K562 (cell line): Measurements from ENCODE around the gene SLC13A3. TPM values are rescaled to one million over a fixed set of nuclear protein-coding genes. Genes with fewer than 3 reads are reported as not detected.

Source experiments
- FOXA1 ChIP-seq: fragments of 450-650 bp; IDR thresholded peaks from 2 replicates; pipeline ENCODE4 v1.6.1; 2016; ENCODE audit warnings: mild to moderate bottlenecking, borderline replicate concordance
- NELFE ChIP-seq: IDR thresholded peaks from 2 replicates; pipeline ENCODE4 v1.6.1; 2011; ENCODE audit warnings: mild to moderate bottlenecking; ENCODE audit not compliant: insufficient read depth, insufficient read length
- SREBF2 ChIP-seq: sonication (generic); formaldehyde crosslinking; IDR thresholded peaks from 2 replicates; pipeline ENCODE4 v1.4.0; 2020; ENCODE audit warnings: mild to moderate bottlenecking, missing genetic modification reagents
- polyA plus RNA-seq, 8 experiments: library from polyadenylated mRNA; depleted of rRNA in 4 of 8; stranded (reverse) in 5 of 8; unstranded in 3 of 8; fragments of >200 nt; fragmentation: Nextera tagmentation in 2 of 8; fragmentation: Illumina TruSeq in 1 of 8; extraction: Ambion mirVana in 2 of 8; extraction: Trizol in 1 of 8; gene quantifications; 2 replicates each; pipeline versions ENCODE4 v1.2.1 to v1.2.3, GENCODE V29; 2011 to 2014; ENCODE audit warnings: inconsistent platforms in 1 of 8, missing spikeins in 1 of 8
- total RNA-seq, 7 experiments: library from RNA; depleted of rRNA in 6 of 7; stranded (reverse); fragments of >200 nt in 6 of 7; fragmentation: Illumina TruSeq in 2 of 7; extraction: Trizol in 2 of 7; gene quantifications; 2 replicates each; pipeline versions ENCODE4 v1.2.1 to v1.2.3, GENCODE V29; 2011 to 2021; ENCODE audit warnings: low replicate concordance in 1 of 7
- TF ChIP-seq, protein P1 (sequence below), 2 experiments: IDR thresholded peaks in 1 of 2; conservative IDR thresholded peaks in 1 of 2; 2 replicates each; pipeline ENCODE4 v1.6.1; 2016; ENCODE audit warnings: low read depth in 2 of 2, mild to moderate bottlenecking in 1 of 2, missing compliant biosample characterization in 1 of 2, missing genetic modification characterization in 1 of 2, moderate library complexity in 1 of 2
- TF ChIP-seq, protein P2 (sequence below): fragments of 250-450 bp; sonication (Bioruptor Pico); IDR thresholded peaks from 2 replicates; pipeline ENCODE4 v1.8.0; 2021; ENCODE audit warnings: mild to moderate bottlenecking, moderate library complexity
- TF ChIP-seq, protein P3 (sequence below): fragments of 450-650 bp; formaldehyde crosslinking; IDR thresholded peaks from 2 replicates; pipeline ENCODE4 v1.4.0; 2020; ENCODE audit warnings: mild to moderate bottlenecking, moderate library complexity

Gene SLC13A3
- total and polyA plus RNA-seq, 9 of the 15 experiments (the other 6 are each of a cell fraction or from before 2014, with no cell fraction given), result 5.5 to 16.4 (median 8.5) TPM

DNA sequence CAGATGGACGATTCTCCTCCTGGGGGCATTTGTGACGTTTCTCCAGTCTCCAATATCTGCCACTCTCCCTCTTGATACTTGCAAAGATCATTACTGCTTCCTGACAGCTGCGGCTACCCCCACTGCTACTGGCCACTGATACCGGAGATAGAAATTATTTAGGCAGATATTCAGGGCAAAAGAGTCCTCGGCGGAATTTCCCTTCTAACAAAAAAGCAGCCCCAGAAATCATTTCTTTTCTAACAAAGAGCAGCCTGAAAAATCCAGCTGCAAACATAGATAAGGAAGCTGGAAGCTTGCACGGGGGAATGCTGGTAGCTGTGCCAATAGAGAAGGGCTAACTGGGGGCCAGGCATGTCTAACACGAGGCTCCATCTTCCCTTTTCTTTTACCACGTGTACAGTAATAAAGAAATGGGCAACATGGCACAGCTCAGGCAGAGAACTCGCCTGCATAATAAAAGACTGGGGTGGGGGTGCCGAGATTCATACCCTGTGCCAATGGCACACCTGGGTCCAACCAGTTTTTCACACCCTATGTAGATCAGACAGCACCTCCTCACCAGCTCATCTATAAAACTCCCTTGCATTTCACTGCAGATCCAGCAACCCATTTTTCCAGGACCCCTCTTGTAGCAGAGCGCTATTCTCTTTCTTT, 31.9 kb upstream of the SLC13A3 start (continued):
- TF ChIP-seq, protein P1, sequence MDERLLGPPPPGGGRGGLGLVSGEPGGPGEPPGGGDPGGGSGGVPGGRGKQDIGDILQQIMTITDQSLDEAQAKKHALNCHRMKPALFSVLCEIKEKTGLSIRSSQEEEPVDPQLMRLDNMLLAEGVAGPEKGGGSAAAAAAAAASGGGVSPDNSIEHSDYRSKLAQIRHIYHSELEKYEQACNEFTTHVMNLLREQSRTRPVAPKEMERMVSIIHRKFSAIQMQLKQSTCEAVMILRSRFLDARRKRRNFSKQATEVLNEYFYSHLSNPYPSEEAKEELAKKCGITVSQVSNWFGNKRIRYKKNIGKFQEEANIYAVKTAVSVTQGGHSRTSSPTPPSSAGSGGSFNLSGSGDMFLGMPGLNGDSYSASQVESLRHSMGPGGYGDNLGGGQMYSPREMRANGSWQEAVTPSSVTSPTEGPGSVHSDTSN (CRISPR knock-in tag; IDR thresholded peaks at IDR 0.05; ENCODE audit: low read depth), result no peak
- TF ChIP-seq, protein P1 (tag; conservative IDR thresholded peaks at IDR 0.05; ENCODE audit: low read depth), result no peak
- no peak for TF ChIP-seq NELFE
- TF ChIP-seq, protein P2, sequence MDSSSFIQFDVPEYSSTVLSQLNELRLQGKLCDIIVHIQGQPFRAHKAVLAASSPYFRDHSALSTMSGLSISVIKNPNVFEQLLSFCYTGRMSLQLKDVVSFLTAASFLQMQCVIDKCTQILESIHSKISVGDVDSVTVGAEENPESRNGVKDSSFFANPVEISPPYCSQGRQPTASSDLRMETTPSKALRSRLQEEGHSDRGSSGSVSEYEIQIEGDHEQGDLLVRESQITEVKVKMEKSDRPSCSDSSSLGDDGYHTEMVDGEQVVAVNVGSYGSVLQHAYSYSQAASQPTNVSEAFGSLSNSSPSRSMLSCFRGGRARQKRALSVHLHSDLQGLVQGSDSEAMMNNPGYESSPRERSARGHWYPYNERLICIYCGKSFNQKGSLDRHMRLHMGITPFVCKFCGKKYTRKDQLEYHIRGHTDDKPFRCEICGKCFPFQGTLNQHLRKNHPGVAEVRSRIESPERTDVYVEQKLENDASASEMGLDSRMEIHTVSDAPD, result no peak
- TF ChIP-seq, protein P3, sequence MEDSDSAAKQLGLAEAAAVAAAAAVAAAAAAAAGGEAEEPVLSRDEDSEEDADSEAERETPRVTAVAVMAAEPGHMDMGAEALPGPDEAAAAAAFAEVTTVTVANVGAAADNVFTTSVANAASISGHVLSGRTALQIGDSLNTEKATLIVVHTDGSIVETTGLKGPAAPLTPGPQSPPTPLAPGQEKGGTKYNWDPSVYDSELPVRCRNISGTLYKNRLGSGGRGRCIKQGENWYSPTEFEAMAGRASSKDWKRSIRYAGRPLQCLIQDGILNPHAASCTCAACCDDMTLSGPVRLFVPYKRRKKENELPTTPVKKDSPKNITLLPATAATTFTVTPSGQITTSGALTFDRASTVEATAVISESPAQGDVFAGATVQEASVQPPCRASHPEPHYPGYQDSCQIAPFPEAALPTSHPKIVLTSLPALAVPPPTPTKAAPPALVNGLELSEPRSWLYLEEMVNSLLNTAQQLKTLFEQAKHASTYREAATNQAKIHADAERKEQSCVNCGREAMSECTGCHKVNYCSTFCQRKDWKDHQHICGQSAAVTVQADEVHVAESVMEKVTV (CRISPR knock-in tag), result no peak
- TF ChIP-seq SREBF2, result no peak
- no peak for TF ChIP-seq FOXA1
